ENCODE results near the gene DIPK1B. TPM values are rescaled to one million over a fixed set of nuclear protein-coding genes. Genes with fewer than 3 reads are reported as not detected.

The DIPK1B gene
- total RNA-seq: 5.3 and 5.5 TPM in 2 replicates

GRCh38 chr9:136711751-136712689, at the start of gene DIPK1B:
Gene DIPK1B, plus strand, starts transcription at chr9:136712572. Its CDS starts 94 bp downstream, at chr9:136712666.

GRCh38 chr9:136662656-136663581, 49.5 kb upstream of the DIPK1B start, which contains the start of gene EGFL7:
Gene EGFL7, plus strand, starts transcription at chr9:136662916. Its CDS starts 5,367 bp downstream, at chr9:136668283.

GRCh38 chr9:136686794-136687711, 25.3 kb upstream of the DIPK1B start, which contains the start of gene AGPAT2:
Gene AGPAT2, minus strand, starts transcription at chr9:136687457. Its CDS starts 100 bp downstream, at chr9:136687357.

DNA sequence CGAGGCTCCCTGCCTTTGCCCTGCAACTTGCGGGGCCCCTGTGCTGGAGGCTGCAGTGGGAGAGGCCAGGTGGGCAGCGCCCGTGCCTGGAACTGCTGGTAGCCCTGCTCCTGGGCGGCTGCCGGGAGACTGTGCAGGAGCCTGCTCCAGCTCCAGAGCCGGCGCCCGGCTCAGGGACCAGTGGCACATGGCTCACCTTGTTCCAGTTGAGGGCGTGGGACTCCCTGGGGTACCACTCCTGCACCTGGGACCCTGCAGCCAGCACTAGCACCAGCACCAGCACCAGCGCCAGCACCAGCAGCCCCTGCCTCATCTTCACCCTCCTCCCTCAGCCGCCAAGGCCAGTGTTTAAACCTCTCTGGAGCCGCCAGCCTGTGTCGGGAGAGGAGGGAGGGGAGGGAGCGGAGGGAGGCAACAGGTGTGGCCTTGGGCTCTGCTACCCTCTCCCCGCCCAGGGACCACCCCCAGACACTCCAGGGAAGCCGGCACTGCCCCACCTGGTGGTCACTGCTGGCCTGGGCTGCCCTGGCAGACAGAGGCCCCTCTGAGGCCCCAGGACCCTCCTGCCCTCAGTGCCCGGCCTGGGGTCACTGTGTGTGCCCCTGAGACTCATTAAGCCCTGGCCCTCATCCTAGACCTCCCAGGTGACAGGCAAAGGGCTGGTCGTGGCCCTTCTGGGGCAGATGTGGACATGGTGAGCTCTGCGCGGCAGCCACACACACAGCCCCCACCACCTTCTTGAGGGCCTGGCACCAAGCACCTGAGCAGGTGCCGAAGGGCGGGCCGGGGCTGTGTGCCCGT, 30.4 kb downstream of the DIPK1B start, which contains the start of gene LCN10:
LCN10 (minus strand) TSS at position 350 of the 801 bp plus-strand sequence; CDS start at position 313, 37 bp downstream.

GRCh38 chr9:136748201-136748600, 35.8 kb downstream of the DIPK1B start, which contains the start of gene LCN6:
Gene LCN6, minus strand, starts transcription at chr9:136748525. Its CDS starts 42 bp downstream, at chr9:136748483.

GRCh38 chr9:136764301-136764891, 52.0 kb downstream of the DIPK1B start, which contains the start of gene LCN15:
Gene LCN15, minus strand, starts transcription at chr9:136764518. Its CDS starts 30 bp downstream, at chr9:136764488.

Other genes with a start within 250 kb of the DIPK1B start
- gene SEC16A, start 229.5 kb upstream of the DIPK1B start, total RNA-seq: 45.4 and 58.0 TPM in 2 replicates
- gene NOTCH1, start 166.5 kb upstream of the DIPK1B start, total RNA-seq: 96.6 and 124 TPM in 2 replicates
- gene EGFL7, start 49.7 kb upstream of the DIPK1B start, total RNA-seq: 27.7 and 28.8 TPM in 2 replicates
- 36.9 and 56.4 TPM in 2 replicates for gene AGPAT2, start 25.1 kb upstream of the DIPK1B start, total RNA-seq
- gene LCN10, start 30.4 kb downstream of the DIPK1B start, total RNA-seq: not detected in 2 replicates
- not detected in 2 replicates for gene LCN6, start 36.0 kb downstream of the DIPK1B start, total RNA-seq
- not detected in 2 replicates for gene LCN8, start 45.7 kb downstream of the DIPK1B start, total RNA-seq
- gene LCN15, start 51.9 kb downstream of the DIPK1B start, total RNA-seq: not detected in 2 replicates
- 163 and 200 TPM in 2 replicates for gene TMEM141, start 78.8 kb downstream of the DIPK1B start, total RNA-seq
- gene CCDC183, start 83.8 kb downstream of the DIPK1B start, total RNA-seq: 0.42 TPM in 1 of 2 replicates, not detected in the other
- gene RABL6, start 95.4 kb downstream of the DIPK1B start, total RNA-seq: 86.5 and 106 TPM in 2 replicates
- gene AJM1, start 129.9 kb downstream of the DIPK1B start, total RNA-seq: 1.8 and 2.0 TPM in 2 replicates
- 109 and 144 TPM in 2 replicates for gene PHPT1, start 136.8 kb downstream of the DIPK1B start, total RNA-seq
- 0.74 and 1.4 TPM in 2 replicates for gene MAMDC4, start 139.8 kb downstream of the DIPK1B start, total RNA-seq
- gene EDF1, start 153.7 kb downstream of the DIPK1B start, total RNA-seq: 341 and 351 TPM in 2 replicates
- gene TRAF2, start 173.9 kb downstream of the DIPK1B start, total RNA-seq: 11.5 and 16.3 TPM in 2 replicates
- 147 and 164 TPM in 2 replicates for gene FBXW5, start 232.2 kb downstream of the DIPK1B start, total RNA-seq
- gene C8G, start 232.7 kb downstream of the DIPK1B start, total RNA-seq: not detected in 2 replicates
- gene LCN12, start 239.7 kb downstream of the DIPK1B start, total RNA-seq: not detected in 2 replicates

Data from airway epithelial cell (primary cell).